ENCODE data around the gene LAMA2. TPM values are rescaled to one million over a fixed set of nuclear protein-coding genes. Genes with fewer than 3 reads are reported as not detected.

Gene LAMA2
- total RNA-seq, 1 experiment from 2014 or later: 0.41 TPM

DNA sequence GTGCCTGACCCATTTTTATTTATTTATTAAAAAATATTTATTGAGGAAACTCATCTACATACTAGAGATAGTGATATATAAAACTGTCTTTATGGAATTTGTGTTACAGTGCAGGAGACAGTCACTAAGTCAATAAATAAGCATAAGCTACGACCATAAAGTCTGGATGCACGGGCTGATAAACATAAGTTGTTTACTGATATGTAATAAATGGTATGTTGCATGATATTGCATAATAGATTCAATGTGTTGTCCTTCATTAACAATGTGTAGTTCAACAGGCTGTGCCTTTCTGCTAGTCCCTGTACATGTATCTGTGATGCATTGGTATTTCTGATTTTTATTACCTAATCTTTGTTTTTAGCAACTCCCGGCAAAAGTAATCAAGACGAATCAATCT lies 515.8 kb downstream of the LAMA2 start:
- DNase-seq (ENCODE audit: low read depth): no peak
- in situ Hi-C loops (cut with HindIII; ENCODE audit: low pct_unique_long_range_greater_than_20kb, low sequenced_read_pairs): no loop called here

GRCh38 chr6:129402244-129402643 lies 519.3 kb downstream of the LAMA2 start:
- in situ Hi-C loops (cut with HindIII; ENCODE audit: low pct_unique_long_range_greater_than_20kb, low sequenced_read_pairs): no loop called here
- no peak for DNase-seq (ENCODE audit: low read depth)

DNA sequence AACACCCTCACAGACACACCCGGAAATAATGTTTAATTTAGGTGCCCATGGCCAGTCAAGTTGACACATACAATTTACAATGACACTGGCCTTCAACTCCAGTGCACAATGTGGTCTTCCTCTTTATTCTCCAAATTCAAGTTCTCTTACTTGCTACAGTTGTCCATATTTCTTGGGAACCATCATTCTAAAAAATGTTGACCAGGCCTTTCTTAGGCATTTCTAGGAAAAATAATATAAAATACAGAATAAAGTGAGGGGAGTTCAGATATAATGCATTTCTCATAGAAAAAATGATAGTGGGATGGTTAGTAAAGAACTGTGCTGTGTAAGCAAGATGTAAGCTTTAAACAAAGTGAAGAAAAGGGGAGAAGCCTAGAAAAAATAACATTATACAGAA lies 528.2 kb downstream of the LAMA2 start:
- no peak for DNase-seq (ENCODE audit: low read depth)
- in situ Hi-C loops (cut with HindIII; ENCODE audit: low pct_unique_long_range_greater_than_20kb, low sequenced_read_pairs): no loop called here

- in situ Hi-C loops (cut with HindIII; ENCODE audit: low pct_unique_long_range_greater_than_20kb, low sequenced_read_pairs): no loop called here
- DNase-seq (ENCODE audit: low read depth): no peak
Measured at GRCh38 chr6:129416337-129416990, 533.5 kb downstream of the LAMA2 start.

DNA sequence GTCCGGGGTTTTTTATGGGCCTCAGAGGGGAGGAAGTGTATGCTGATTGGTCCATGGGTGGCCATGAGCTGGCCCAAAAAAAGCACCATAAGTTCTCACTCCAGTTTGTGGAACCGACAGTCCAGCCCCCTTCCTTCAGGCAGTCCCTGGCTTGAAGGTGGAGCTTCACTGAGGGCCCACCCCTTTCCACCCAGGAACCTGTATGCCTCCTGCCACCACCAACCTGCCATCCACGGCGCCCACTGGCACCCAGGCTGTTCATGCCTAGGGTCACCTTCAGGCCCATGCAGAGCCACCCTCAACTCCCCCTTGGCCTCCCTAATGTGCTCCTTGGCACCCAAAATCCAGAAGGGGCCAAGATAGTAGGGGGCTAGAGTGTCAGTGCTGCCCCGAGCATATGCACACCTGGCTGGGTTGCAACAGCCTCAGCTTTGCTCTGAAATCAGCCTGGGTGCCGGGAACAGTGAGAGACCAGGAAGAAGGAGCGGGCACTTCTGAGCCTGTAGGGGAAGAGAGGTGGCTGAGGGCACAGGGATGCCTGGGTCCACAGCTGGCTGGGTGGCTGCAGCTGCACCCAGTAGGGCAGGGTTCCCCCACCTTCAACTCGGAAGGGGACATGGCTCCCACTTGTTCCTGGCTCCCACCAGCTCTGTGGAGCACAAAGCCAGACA lies 534.6 kb downstream of the LAMA2 start:
- DNase-seq (ENCODE audit: low read depth): no peak
- in situ Hi-C loops (cut with HindIII; ENCODE audit: low pct_unique_long_range_greater_than_20kb, low sequenced_read_pairs): no loop called here

DNA sequence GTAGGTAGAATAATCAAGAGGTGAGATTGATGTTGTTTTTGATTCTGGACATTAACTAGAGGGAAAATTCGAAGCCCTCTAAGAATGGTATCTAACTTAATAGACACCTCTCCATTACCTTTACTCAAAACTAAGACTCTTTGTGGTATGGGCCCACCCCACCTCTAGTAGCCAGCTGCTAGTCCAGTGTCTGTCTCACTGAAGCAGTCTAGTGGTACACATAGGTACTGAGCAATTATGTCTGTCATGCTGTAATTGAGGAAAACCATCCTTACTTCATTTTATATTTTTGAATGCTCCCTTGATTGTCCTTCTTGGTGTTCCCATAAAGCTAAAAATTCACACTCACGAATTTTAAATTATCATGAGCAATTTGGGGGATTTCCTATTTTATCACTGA lies 536.4 kb downstream of the LAMA2 start:
- in situ Hi-C loops (cut with HindIII; ENCODE audit: low pct_unique_long_range_greater_than_20kb, low sequenced_read_pairs): no loop called here
- DNase-seq (ENCODE audit: low read depth): no peak

GRCh38 chr6:129426343-129426742 lies 543.4 kb downstream of the LAMA2 start:
- no peak for DNase-seq (ENCODE audit: low read depth)
- in situ Hi-C loops (cut with HindIII; ENCODE audit: low pct_unique_long_range_greater_than_20kb, low sequenced_read_pairs): no loop called here

DNA sequence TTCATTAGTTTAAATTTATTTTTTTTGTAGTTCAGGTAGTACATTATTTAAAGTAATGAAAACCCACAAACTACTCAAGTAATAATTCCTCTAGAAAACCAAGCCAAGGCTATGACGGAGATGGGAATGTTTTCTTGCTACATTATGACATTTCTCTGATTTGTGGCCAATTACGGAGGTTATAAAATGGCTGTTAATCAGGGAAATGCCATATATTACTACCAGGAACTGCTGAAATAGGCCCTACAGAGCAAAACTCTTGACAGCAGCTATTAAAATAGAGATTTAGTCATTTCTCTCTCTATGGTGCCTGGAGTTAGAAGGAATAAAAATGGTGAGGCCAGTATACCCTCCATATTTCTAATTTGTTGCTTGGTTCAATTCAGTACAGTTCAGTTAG lies 547.0 kb downstream of the LAMA2 start:
- in situ Hi-C loops (cut with HindIII; ENCODE audit: low pct_unique_long_range_greater_than_20kb, low sequenced_read_pairs): no loop called here
- DNase-seq (ENCODE audit: low read depth): no peak

- in situ Hi-C loops (cut with HindIII; ENCODE audit: low pct_unique_long_range_greater_than_20kb, low sequenced_read_pairs): no loop called here
- DNase-seq (ENCODE audit: low read depth): no peak
Measured at GRCh38 chr6:129432738-129433137, 549.8 kb downstream of the LAMA2 start.

DNA sequence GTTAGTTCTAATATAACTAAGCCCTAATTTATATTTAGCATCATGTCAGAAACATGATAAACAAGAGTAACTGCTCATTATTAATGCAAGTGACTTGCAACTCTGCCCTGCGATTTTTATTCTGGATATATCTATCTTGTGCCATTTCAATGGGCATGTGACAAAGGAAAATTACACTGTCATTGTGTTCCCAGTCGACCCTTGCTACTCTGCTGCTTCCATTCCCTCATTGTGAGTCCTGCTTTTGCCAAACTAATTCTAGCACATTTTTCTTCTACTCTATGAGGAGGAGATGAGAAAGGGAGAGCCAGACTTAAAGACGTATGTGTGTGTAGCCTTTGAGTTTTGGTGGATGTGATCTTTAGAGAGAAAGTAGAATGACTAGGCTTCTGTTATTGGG lies 551.2 kb downstream of the LAMA2 start:
- in situ Hi-C loops (cut with HindIII; ENCODE audit: low pct_unique_long_range_greater_than_20kb, low sequenced_read_pairs): no loop called here
- no peak for DNase-seq (ENCODE audit: low read depth)

- in situ Hi-C loops (cut with HindIII; ENCODE audit: low pct_unique_long_range_greater_than_20kb, low sequenced_read_pairs): no loop called here
- no peak for DNase-seq (ENCODE audit: low read depth)
Measured at GRCh38 chr6:129440691-129441090, 557.8 kb downstream of the LAMA2 start.

DNA sequence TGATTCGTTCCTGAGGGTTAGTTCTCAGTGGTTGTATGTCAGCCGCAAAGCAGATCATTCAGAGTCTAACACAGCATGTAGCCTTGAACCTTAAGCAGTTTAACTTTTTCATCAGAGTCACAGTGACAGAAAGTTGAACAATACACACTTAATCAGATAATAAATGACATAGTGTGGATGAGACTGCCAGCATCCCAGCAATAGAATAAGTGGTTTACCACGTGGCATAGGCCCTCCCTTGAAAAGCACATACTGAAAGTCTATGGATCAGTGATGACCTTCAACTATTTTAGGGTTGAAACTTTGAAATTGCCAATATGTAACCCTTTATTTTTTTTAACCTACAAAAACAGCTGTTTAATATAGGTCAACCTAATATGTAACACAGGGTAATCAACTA lies 561.7 kb downstream of the LAMA2 start:
- DNase-seq (ENCODE audit: low read depth): no peak
- in situ Hi-C loops (cut with HindIII; ENCODE audit: low pct_unique_long_range_greater_than_20kb, low sequenced_read_pairs): no loop called here

- in situ Hi-C loops (cut with HindIII; ENCODE audit: low pct_unique_long_range_greater_than_20kb, low sequenced_read_pairs): no loop called here
- DNase-seq (ENCODE audit: low read depth): no peak
Measured at GRCh38 chr6:129446272-129447197, 563.6 kb downstream of the LAMA2 start.

DNA sequence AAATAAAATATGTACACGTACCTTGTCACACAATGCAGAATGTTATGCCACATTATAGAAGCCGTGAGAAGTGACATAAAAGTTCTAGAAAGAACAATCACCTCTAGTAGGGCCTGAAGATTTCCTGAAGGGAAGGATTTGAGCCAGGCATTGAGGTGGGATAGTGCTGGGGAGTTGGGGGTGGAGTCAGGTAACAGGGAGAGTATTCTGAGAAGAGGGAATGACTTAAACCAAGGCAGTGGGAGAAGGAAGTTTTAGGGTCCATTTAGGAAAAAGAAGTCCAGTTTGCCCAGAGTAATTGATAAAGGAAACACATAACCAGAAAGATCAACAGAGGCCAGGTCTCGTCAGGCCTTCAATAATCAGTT lies 564.2 kb downstream of the LAMA2 start:
- no peak for DNase-seq (ENCODE audit: low read depth)
- in situ Hi-C loops (cut with HindIII; ENCODE audit: low pct_unique_long_range_greater_than_20kb, low sequenced_read_pairs): no loop called here

- in situ Hi-C loops (cut with HindIII; ENCODE audit: low pct_unique_long_range_greater_than_20kb, low sequenced_read_pairs): no loop called here
- DNase-seq (ENCODE audit: low read depth): no peak
Measured at GRCh38 chr6:129448965-129449364, 566.0 kb downstream of the LAMA2 start.

DNA sequence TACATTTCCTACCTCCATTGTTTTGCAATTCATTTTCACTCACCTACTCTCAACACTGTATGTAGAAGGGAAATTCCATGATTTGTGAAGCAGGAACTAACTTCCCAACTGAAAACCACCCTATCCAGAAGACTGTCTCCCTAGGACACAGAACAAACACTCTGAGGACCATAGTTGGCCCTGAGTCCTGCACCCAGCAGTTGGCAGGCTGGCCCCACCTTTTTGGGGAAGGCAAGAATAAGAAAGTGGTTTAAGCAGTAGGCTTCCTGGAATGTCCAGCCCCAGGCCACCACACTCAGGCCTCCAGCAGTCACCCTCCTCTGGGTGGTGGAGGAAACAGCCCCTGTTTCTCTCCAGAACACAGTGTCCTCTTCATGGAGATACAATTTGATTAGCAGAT lies 568.2 kb downstream of the LAMA2 start:
- no peak for DNase-seq (ENCODE audit: low read depth)
- in situ Hi-C loops (cut with HindIII; ENCODE audit: low pct_unique_long_range_greater_than_20kb, low sequenced_read_pairs): no loop called here

DNA sequence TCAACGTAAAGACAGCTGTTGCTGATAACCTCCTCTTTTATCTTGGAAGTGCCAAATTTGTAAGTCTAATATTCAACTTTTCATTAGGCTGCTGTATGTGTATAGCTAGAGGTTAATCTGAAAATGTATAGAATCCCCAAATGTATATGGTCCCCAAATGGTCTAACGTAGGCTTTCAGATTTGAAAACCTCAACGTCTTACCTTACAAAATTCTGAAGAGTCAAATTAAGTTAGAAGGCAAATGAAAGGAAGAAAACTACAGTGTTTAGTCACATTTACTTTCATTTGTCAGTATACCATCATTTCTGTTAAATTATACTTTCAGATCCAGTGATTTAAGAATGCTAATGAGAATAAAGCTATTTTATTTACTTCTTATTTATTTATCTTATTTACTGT lies 570.1 kb downstream of the LAMA2 start:
- DNase-seq (ENCODE audit: low read depth): no peak
- in situ Hi-C loops (cut with HindIII; ENCODE audit: low pct_unique_long_range_greater_than_20kb, low sequenced_read_pairs): no loop called here

DNA sequence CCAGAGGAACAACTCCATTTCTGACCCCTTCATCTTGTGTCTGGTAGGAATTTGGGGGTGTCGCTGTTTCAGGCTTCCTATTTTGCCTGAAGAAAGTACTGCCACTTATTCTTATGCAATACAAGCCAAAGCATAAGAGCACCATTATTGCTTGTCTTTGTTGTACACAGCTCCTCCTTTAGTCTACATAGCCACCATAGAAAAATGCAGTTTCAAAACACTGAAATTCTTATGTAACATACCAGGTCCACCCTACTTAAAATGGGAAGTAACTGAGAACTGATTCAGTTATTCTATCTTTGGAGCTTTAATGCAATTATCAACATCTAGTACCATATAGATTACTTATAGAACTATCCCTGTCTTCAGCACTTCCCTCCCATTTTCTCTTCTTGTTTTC lies 571.5 kb downstream of the LAMA2 start:
- no peak for DNase-seq (ENCODE audit: low read depth)
- in situ Hi-C loops (cut with HindIII; ENCODE audit: low pct_unique_long_range_greater_than_20kb, low sequenced_read_pairs): no loop called here

DNA sequence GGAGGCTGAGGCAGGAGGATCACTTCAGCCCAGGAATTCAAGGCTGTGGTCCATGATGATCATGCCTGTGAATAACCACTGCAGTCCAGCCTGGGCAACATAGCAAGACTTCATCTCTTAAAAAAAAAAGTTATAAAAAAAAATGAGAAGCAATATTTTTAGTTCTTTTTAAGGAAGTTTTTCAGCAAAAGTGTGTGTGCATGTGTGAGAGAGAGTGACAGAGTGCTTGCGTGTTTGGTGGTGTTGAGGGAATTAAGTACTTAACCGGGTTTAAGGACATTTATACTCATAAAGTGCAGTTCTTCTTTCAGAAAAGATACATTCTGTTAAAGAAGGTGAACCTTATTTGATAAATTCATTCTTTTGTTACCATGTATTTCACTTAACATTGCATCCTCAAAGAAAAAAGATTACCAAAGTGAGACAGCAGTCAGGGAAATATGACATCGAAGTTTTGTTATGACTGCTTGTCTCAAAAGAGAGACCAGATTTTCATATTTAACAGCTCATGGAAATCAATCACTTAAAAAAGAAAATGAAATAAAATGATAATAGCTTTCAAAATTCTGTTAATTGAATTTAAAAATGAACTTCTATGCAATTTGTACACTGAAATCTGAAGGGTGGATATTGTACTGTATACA lies 572.3 kb downstream of the LAMA2 start:
- in situ Hi-C loops (cut with HindIII; ENCODE audit: low pct_unique_long_range_greater_than_20kb, low sequenced_read_pairs): no loop called here
- no peak for DNase-seq (ENCODE audit: low read depth)

Measured in Caki2 (cell line).